ENCODE data around the gene OSBPL6. TPM values are rescaled to one million over a fixed set of nuclear protein-coding genes. Genes with fewer than 3 reads are reported as not detected.
"Not testable (repeated sequence)": the region's sequence is repeated elsewhere in the genome, so short reads cannot be mapped to it uniquely, and the experiment has no call there.

The OSBPL6 gene
- total RNA-seq, 1 experiment from 2014 or later, result 18.3 TPM

DNA sequence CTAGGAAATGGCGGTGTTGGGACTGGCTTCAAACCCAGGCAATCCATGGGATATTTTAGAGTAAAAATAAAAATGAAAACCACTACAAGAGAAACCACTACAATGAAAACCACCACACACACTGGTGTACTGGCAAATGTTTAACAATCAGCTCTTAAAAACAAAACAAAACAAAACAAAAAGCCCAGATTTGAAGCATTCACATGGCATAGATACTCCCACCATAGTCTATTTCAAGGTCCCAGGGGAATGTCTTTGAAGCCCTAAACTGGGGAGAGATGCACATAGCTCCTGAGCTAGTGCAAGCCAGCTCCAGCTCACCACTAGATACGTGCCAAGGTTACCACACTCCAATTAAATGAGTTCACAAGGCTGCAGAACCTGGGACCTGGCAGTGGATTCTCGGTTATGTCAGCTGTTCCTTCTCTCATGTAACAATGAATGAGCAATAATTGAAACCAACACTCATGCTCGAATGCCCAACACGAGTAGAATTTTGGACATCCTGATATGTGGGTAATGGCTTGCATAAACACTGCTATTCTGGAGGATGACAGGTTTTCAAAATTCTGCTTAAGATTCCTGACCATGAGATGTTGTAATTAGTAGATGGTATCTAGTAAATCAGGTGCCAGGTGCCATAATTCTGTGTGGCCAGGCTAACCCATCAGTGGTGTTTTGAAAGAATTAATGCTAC lies 102.2 kb downstream of the OSBPL6 start:
- DNase-seq (ENCODE audit: low read depth), result no peak

DNA sequence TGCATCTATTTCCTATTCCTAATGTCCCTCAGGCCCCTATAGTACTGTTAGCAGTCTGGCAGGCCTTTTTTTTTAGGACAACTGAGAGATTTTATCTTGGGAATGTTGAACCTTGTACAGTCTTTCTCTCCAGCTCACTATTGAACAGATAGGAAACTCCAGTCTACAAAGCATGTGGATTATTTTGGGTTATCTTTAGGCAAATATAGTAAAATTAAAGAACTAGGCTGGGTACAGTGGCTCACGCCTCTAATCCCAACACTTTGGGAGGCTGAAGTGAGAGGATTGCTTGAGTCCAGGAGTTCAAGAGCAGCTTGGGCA lies 102.7 kb downstream of the OSBPL6 start:
- DNase-seq (ENCODE audit: low read depth), result no peak

DNA sequence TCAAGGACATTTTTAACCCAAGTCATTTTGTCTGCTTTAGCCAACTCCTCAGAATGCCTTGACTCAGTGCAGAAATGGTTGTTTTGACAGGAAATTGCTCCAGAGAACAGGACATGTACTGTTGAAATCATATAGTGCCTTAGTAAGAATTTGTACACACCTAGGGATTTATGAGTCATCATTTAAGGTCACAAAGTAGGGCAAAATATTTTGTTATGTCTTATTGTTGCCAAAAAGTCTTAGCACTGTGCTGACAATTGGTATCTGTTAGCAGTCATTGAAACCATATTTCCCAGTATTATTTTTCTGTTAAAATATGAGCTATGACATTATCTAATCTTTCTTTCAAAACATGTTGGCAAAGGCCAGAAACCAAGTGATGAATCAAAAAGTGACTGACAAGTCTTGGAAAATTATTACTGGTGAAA lies 104.5 kb downstream of the OSBPL6 start:
- DNase-seq (ENCODE audit: low read depth), result peak; percentile 84

GRCh38 chr2:178301649-178302238 lies 107.4 kb downstream of the OSBPL6 start:
- DNase-seq (ENCODE audit: low read depth), result no peak

- no peak for DNase-seq (ENCODE audit: low read depth)
These were observed 110.0 kb downstream of the OSBPL6 start for GRCh38 chr2:178304333-178304732.

DNA sequence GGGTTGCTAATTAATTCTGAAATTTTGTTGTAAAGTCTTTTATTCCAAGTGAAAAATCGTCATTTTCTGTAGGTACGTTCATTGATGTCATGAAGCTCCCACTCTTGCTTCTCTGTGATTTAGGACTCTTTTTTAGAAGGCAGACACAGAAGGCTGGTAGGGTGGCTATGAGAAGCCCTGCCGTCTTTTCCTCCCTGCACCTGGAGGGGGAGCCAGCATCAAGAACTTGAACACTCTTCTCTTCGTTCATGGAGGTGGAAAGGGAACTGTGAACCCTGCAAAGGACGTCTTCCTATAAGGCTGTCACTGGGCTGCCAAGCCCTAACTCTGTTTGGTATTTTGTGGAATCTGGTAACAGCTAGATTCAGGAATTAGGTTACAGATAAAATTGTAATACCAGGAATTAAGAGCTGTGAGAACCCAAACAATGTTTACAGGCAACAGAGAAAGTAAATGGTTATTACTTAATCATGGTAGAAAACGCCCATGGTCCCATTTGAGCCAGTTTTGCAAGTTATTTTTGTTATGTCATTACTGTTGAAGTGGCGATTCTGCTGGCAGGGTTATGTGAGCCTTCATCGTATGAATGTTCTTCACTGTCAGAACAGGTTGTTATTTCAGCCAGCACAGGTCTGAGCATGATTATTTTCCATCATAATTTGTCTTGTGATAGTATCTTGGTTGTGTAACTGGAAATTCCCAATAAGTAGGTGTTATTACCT lies 112.2 kb downstream of the OSBPL6 start:
- peak; percentile 26 for DNase-seq (ENCODE audit: low read depth)

DNA sequence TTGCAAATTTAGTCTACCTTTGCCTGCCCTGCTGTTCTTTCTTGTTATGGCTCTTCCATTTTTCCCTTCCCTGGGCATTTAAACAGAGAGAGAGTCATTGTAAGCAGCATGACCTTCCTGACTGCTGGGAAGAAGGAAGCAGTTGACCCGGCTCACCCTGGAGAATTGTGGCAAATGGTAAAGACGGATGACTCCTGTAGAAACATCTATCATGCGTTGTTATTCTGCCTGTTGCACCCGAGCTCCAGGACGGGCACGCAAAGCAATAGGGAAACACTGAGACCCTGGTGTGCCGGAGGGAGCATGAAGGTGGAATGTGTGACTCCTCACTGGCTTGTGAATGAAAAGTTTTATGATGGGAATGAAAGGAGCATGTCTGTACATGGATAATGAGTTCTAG lies 113.3 kb downstream of the OSBPL6 start:
- DNase-seq (ENCODE audit: low read depth), result no peak

DNA sequence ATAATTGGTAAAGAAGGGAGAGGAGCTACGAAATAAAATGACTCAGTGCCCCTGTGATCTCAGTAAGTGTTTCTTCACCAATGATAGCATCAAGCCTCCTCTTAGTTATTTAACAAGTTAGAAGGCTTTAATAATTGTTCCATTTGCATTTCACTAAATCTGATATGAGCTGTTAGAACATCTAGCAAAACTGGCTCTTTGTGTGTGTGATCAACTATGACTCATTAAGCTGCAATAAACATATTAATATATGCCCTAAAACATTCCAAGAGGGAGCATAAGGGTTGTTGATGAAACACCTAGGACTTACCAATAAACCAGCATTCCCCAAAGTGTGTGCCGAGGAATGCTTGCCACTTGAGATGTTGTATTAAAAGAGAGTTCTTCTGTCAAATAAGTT lies 115.2 kb downstream of the OSBPL6 start:
- no peak for DNase-seq (ENCODE audit: low read depth)

DNA sequence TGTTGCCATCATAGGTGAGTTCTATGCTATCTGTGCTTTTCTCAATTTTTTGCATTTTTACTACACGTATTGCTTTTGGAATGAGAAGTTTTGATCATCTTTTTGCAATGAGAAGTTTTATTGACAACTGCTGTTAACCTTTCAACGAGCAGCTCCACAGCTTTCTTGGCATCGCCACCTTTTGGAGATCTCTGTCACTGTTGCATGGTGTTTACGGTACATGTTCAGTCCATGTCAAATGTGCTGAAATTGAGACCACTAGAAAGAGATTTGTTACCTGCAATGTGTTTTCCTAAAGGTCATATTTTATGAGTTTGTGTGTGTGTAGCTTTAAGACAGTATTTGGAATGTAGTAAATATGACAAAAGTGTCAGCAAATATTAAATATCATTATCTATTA lies 120.8 kb downstream of the OSBPL6 start:
- no peak for DNase-seq (ENCODE audit: low read depth)

DNA sequence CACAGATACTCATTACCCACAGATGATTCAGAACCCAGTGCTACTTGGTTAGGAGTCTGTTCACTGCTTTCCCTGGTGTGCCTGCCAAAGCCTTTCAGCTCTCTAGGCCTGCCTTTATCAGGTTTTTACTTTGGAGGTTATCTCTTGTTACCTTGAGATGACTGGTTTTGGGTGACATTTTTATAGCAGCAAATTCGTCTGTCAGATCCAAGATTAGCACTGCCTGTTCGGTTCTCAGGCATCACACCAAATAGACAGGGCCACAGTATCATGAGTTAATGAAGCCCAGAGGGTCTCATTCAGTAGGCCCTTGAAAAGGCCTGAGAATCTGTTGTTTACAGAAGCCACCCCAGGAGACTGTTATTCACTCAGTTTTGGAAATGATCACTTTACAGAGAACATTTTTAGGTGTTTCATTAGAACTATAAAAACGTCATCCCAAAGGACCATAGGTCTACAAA lies 121.2 kb downstream of the OSBPL6 start:
- DNase-seq (ENCODE audit: low read depth), result no peak

- no peak for DNase-seq (ENCODE audit: low read depth)
These were observed 123.5 kb downstream of the OSBPL6 start for GRCh38 chr2:178317811-178318210.

DNA sequence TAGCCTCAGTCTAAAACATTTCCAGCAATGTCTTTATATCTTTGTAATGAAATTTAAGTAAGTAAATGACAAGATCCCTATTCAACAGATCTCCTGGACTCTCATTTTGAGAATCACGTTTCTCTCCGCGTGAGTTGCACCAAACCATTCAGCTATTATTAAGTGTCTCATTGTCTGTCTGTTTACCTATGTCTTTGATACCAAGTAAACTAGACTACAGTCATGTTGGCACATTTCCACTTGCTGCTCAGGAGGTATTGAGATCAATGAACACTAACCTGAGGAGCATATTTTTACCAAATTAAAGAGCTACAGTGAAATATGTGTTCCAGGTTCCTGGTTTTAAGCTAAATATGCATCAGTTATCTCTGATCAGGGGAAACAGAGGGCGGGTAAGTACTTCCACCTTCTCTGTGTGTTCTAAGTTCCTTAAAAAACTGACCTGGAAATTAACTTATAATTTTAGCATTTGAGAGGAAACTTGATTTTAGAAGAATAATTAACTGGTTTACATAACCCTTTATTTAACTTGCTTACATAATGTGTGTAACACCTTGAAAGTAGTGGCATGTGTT lies 125.8 kb downstream of the OSBPL6 start:
- no peak for DNase-seq (ENCODE audit: low read depth)

DNA sequence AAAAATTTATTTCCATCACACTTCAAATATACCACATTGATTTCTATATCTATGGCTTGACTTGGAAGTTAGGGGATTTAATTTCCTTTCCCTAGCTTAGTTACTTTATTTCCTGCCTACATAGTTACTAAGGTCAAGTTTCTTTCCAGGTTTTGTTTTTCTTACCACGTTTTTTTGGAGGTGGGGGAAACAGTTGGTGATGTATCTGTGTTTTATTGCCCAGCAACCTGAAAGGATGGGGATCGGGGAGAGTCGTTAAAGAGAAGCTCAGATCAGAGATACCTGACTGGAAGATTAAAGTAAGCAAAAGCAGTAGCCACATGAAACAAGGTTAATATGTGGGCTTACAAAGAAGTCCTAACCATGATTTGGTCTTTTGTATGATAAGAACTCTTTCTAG lies 127.8 kb downstream of the OSBPL6 start:
- DNase-seq (ENCODE audit: low read depth), result no peak

DNA sequence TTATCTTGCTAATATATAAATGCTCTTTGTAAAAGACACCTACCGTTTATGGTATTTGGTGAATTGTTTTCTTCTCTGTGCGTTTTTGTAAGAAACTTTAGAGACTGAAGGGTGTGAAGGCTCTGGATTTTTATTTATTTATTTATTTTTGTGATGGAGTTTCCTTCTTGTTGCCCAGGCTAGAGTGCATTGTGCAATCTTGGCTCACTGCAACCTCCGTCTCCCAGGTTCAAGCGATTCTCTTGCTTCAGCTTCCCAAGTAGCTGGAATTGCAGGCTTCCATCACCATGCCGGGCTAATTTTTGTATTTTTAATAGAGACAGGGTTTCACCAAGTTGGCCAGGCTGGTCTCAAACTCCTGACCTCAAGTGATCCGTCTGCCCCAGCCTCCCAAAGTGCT lies 129.0 kb downstream of the OSBPL6 start:
- not testable (repeated sequence) for DNase-seq (ENCODE audit: low read depth)

GRCh38 chr2:178324077-178324476 lies 129.8 kb downstream of the OSBPL6 start:
- no peak for DNase-seq (ENCODE audit: low read depth)

GRCh38 chr2:178325268-178325667 lies 131.0 kb downstream of the OSBPL6 start:
- no peak for DNase-seq (ENCODE audit: low read depth)

- DNase-seq (ENCODE audit: low read depth), result no peak
These were observed 133.2 kb downstream of the OSBPL6 start for GRCh38 chr2:178327516-178327915.

- DNase-seq (ENCODE audit: low read depth), result peak; percentile 4
These were observed 133.7 kb downstream of the OSBPL6 start for GRCh38 chr2:178328037-178328436.

DNA sequence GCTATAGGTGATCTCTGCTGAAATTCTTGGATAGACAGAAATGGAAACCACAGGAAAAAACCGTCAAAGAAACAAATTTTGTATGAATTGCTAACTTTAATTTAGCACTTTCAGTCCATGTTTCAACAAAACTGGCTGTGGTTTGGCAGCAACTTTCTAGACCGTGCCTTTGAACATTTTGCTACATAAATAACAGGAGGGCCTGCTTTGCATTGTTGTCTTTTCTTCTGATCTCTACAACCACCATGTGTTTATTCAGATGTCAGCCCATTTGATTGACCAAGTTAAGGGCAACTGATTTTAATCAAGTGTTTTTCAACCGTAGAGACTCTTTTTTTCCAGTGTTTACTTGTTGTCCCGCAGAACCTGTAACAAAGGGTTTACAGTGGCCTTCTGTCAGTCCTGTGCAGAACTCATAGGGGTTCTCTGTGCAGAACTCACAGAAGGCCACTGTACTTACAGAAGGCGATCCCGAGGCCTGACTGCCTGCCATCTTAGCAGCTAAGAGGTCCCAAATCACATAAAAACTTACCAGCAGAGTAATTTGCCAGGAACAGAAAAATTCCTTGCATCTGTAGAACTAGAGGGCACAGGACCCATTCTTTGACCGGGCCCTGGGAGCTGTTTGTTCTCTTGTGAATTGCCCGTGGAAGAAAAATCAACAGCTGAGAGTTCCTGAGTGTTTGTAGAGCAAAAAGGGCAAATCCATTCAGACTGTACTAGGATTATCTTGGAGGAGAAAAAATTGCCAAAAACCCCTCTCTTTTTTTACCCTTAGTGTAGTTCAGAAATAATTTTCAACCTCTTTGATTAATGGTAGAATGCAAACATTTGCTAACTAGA lies 136.1 kb downstream of the OSBPL6 start:
- DNase-seq (ENCODE audit: low read depth), result no peak

DNA sequence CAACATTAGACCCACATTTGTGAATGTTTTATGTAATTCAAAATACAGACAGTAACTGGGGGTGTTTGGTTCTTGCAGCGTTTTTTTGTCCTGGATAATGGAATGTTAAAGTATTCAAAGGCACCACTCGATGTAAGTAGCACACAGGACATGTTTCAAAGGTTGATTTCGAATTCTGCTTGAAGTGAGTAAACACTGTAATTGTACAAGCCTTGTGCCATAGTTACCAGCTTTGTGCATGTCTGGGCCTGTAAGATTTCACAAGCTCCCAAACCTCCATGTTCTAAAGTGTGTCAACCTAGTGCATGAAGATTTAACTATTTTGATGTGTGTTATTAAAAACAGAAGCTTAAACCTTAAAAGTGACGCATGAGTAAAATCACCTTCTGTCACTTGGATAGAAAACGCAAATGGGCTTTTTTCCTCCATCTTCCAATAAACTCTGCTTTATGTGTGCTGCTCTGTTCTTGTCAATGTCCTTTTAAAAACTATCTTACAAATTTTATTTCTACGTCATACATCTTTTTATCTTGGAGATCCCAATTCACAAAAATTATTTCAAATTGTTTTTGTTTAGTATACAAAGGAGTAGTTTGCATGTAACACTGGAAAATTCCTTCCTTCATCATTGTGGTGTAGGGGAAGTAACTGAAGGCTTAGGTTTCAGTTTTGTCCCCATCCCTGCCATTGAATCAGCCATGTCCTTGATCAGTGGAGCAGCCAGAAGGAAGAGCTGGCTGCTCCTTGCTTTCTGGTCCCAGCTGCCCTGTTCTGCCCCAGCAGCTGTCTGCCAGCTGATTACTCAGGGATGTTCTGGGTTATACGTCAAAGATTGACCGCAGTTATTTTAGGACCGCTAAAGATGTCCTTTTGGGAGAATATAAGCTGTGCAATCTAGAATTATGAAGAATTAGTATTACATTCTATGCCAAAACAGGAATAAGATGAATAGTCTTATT lies 137.4 kb downstream of the OSBPL6 start:
- DNase-seq (ENCODE audit: low read depth), result no peak
